Neural progenitor cell (in vitro differentiated cells): Measurements from ENCODE around the gene TLR5. TPM values are rescaled to one million over a fixed set of nuclear protein-coding genes. Genes with fewer than 3 reads are reported as not detected.
A peak's percentile ranks its signal among the peaks of the same experiment; 100 is the strongest.

Experiments used
- DNase-seq: peaks from one replicate; pipeline ENCODE4 v3.0.0-alpha.2; 2016; ENCODE audit warnings: low spot score
- H2AFZ ChIP-seq: fragments of 200-600 bp; sonication (generic); replicated peaks from 2 replicates; pipeline ENCODE4 v1.6.1; 2016; ENCODE audit warnings: antibody characterized with exemption
- H3F3A ChIP-seq: fragments of 200-600 bp; sonication (generic); 2 replicates; pipeline ENCODE4 v1.6.1; 2016; ENCODE audit warnings: antibody characterized with exemption, low read depth
- H3K27ac ChIP-seq: fragments of 200-600 bp; sonication (generic); 2 replicates; pipeline ENCODE4 v1.5.1; 2016; ENCODE audit warnings: mild to moderate bottlenecking
- H3K27me3 ChIP-seq: fragments of 200-600 bp; sonication (generic); 2 replicates; pipeline ENCODE4 v1.6.1; 2016; ENCODE audit warnings: mild to moderate bottlenecking, moderate library complexity
- H3K36me3 ChIP-seq: fragments of 200-600 bp; sonication (generic); 2 replicates; pipeline ENCODE4 v1.5.1; 2016
- H3K4me1 ChIP-seq: fragments of 200-600 bp; sonication (generic); 2 replicates; pipeline ENCODE4 v1.6.1; 2016; ENCODE audit warnings: mixed run types
- H3K4me2 ChIP-seq: fragments of 200-600 bp; sonication (generic); 2 replicates; pipeline ENCODE4 v1.6.1; 2016
- H3K4me3 ChIP-seq: fragments of 200-600 bp; sonication (generic); 2 replicates; pipeline ENCODE4 v1.5.1; 2016
- H3K79me2 ChIP-seq: fragments of 200-600 bp; sonication (generic); 2 replicates; pipeline ENCODE4 v1.6.1; 2016; ENCODE audit warnings: low read depth
- H3K9ac ChIP-seq: fragments of 200-600 bp; sonication (generic); 2 replicates; pipeline ENCODE4 v1.6.1; 2016
- H3K9me3 ChIP-seq: fragments of 200-600 bp; sonication (generic); 2 replicates; pipeline ENCODE4 v1.5.1; 2016; ENCODE audit warnings: low read depth
- H4K20me1 ChIP-seq: fragments of 200-600 bp; sonication (generic); 2 replicates; pipeline ENCODE4 v1.6.1; 2016; ENCODE audit warnings: low read depth
- H3K27ac Mint-ChIP-seq: 3 replicates; pipeline ENCODE4 v1.8.0; 2021; ENCODE audit warnings: mixed read lengths
- H3K27me3 Mint-ChIP-seq: 2 replicates; pipeline ENCODE4 v1.8.0; 2022; ENCODE audit warnings: low read depth, mild to moderate bottlenecking, inconsistent platforms, moderate library complexity, mixed read lengths; ENCODE audit not compliant: insufficient read depth
- H3K36me3 Mint-ChIP-seq: 3 replicates; pipeline ENCODE4 v1.8.0; 2021; ENCODE audit warnings: mixed read lengths
- H3K4me1 Mint-ChIP-seq: 3 replicates; pipeline ENCODE4 v1.8.0; 2021; ENCODE audit warnings: mixed read lengths
- H3K4me3 Mint-ChIP-seq: 3 replicates; pipeline ENCODE4 v1.8.0; 2021; ENCODE audit warnings: mild to moderate bottlenecking, moderate library complexity, mixed read lengths
- H3K9me3 Mint-ChIP-seq: 3 replicates; pipeline ENCODE4 v1.8.0; 2020; ENCODE audit warnings: mixed read lengths
- CTCF ChIP-seq: fragments of 200-600 bp; sonication (generic); IDR thresholded peaks from 2 replicates; pipeline ENCODE4 v1.5.1; 2017; ENCODE audit warnings: antibody characterized with exemption, mild to moderate bottlenecking
- EZH2 ChIP-seq: fragments of 200-600 bp; sonication (generic); IDR thresholded peaks from 2 replicates; pipeline ENCODE4 v1.6.1; 2017; ENCODE audit warnings: antibody characterized with exemption, mild to moderate bottlenecking, moderate library complexity
- EZH2phosphoT487 ChIP-seq: fragments of 200-600 bp; sonication (generic); IDR thresholded peaks from 2 replicates; pipeline ENCODE4 v1.6.1; 2017; ENCODE audit warnings: antibody characterized with exemption
- total RNA-seq: library from RNA; depleted of rRNA; stranded (reverse); fragments of >200 nt; gene quantifications from 2 replicates; pipeline ENCODE4 v1.2.3, GENCODE V29; 2015; ENCODE audit warnings: low replicate concordance

Gene TLR5
- total RNA-seq, 1 donor from 2014 or later = 0.30 TPM

GRCh38 chr1:223075834-223076233, 67.2 kb downstream of the TLR5 start:
- no peaks in the 10 kb centered on the region for H3K36me3 ChIP-seq
- Mint-ChIP-seq H3K27me3 (peaks cover 6% of the 10 kb centered on the region), H3K4me3 (no peak overlapping the region), H3K9me3 (no peaks in the 10 kb centered on the region), H3K27ac (no peak overlapping the region), H3K4me1 (peaks cover 24% of the 10 kb centered on the region), H3K36me3 (peaks cover 1% of the 10 kb centered on the region)
- H3K27me3 ChIP-seq = no peaks in the 10 kb centered on the region
- no peak overlapping the region for H3K4me3 ChIP-seq
- no peak for DNase-seq
- TF ChIP-seq CTCF (no peak), EZH2phosphoT487 (no peak), EZH2 (no peak)
- H3K9me3 ChIP-seq = no peaks in the 10 kb centered on the region
- H3K9ac ChIP-seq = no peak overlapping the region
- H3K4me1 ChIP-seq = peaks cover 14% of the 10 kb centered on the region
- H3K79me2 ChIP-seq = no peaks in the 10 kb centered on the region
- no peak overlapping the region for H3K27ac ChIP-seq
- H3F3A ChIP-seq = no peaks in the 10 kb centered on the region
- H2AFZ ChIP-seq = no peak overlapping the region
- no peak overlapping the region for H3K4me2 ChIP-seq
- H4K20me1 ChIP-seq = no peaks in the 10 kb centered on the region

- peaks cover 6% of the 10 kb centered on the region for H3K27me3 Mint-ChIP-seq
- Histone ChIP-seq H3K36me3 (no peaks in the 10 kb centered on the region), H3K4me2 (peak overlapping the region; percentile 49), H3K79me2 (no peaks in the 10 kb centered on the region), H3K27me3 (no peaks in the 10 kb centered on the region), H4K20me1 (no peaks in the 10 kb centered on the region), H3K9ac (no peak overlapping the region), H3K27ac (no peak overlapping the region), H2AFZ (peak overlapping the region; percentile 85), H3K9me3 (no peaks in the 10 kb centered on the region), H3F3A (no peaks in the 10 kb centered on the region), H3K4me3 (no peak overlapping the region), H3K4me1 (peaks cover 14% of the 10 kb centered on the region)
- peak overlapping the region; percentile 54 for H3K27ac Mint-ChIP-seq
- H3K4me1 Mint-ChIP-seq = peaks cover 21% of the 10 kb centered on the region
- TF ChIP-seq EZH2phosphoT487 (no peak), EZH2 (no peak), CTCF (no peak)
- H3K9me3 Mint-ChIP-seq = no peaks in the 10 kb centered on the region
- H3K4me3 Mint-ChIP-seq = peak overlapping the region; percentile 38
- no peak for DNase-seq
- H3K36me3 Mint-ChIP-seq = peaks cover 1% of the 10 kb centered on the region
Measured at GRCh38 chr1:223074445-223075300, 68.4 kb downstream of the TLR5 start.

DNA sequence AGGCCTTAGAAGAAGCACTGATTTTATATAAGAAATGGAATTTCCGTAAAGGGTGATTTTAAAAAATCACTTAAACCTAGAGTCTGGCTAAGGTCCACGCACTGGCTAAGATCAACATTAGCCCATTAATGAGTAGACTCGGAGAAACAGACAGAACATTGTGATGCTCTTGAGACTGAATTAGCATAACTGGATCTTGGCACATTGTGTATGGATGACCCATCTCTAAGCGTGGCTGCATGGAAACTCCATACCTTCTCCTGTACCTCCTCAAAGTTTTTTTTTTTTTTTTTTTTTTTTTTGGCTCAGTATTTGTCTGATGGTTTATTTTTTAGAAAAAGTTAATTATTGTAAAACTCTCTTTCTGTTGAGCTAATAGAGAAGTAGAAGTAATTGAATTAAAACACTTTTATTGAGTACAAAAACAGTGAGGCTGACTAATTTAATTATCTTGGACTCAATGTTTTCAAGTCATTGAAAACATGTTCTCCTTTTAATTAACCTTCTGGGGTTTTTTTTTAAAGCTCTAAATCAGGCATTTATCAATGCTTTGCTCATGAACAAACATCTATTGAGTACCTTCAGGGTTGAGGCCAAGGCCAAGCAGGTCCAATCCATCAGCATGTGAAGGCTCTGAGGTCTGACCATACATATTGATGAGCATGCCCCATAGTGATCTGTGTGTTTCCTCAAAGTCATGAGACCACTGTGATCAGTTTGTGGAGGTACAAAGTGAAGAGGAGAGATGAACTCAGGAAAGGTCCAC, 74.0 kb downstream of the TLR5 start:
- no peak overlapping the region for H3K4me2 ChIP-seq
- no peaks in the 10 kb centered on the region for H3F3A ChIP-seq
- no peaks in the 10 kb centered on the region for H3K9me3 ChIP-seq
- H3K4me3 Mint-ChIP-seq = no peak overlapping the region
- no peak overlapping the region for H3K27ac Mint-ChIP-seq
- no peak overlapping the region for H3K4me3 ChIP-seq
- H3K27me3 ChIP-seq = no peaks in the 10 kb centered on the region
- H3K4me1 ChIP-seq = no peaks in the 10 kb centered on the region
- no peak overlapping the region for H2AFZ ChIP-seq
- no peaks in the 10 kb centered on the region for H3K36me3 Mint-ChIP-seq
- no peaks in the 10 kb centered on the region for H3K36me3 ChIP-seq
- peaks cover 3% of the 10 kb centered on the region for H3K4me1 Mint-ChIP-seq
- H3K27ac ChIP-seq = no peak overlapping the region
- TF ChIP-seq EZH2 (no peak), CTCF (no peak), EZH2phosphoT487 (no peak)
- H3K9me3 Mint-ChIP-seq = peaks cover 2% of the 10 kb centered on the region
- H3K79me2 ChIP-seq = no peaks in the 10 kb centered on the region
- H3K9ac ChIP-seq = no peak overlapping the region
- DNase-seq = no peak
- H4K20me1 ChIP-seq = no peaks in the 10 kb centered on the region
- peaks cover 2% of the 10 kb centered on the region for H3K27me3 Mint-ChIP-seq
